HEK293 (cell line): ENCODE data around the gene TMEM259.

Experiments
- GLI4 ChIP-seq: fragments of 450-650 bp; formaldehyde crosslinking; IDR thresholded peaks from 2 replicates; pipeline ENCODE4 v1.5.1; 2016; ENCODE audit warnings: missing biosample characterization, missing genetic modification characterization
- KLF7 ChIP-seq: fragments of 450-650 bp; formaldehyde crosslinking; IDR thresholded peaks from 2 replicates; pipeline ENCODE4 v1.5.1; 2016; ENCODE audit warnings: missing biosample characterization, missing genetic modification characterization, borderline replicate concordance
- OSR2 ChIP-seq: fragments of 450-650 bp; formaldehyde crosslinking; IDR thresholded peaks from 2 replicates; pipeline ENCODE4 v1.5.1; 2016; ENCODE audit warnings: missing biosample characterization, missing genetic modification characterization
- PRDM2 ChIP-seq: fragments of 450-650 bp; formaldehyde crosslinking; IDR thresholded peaks from 2 replicates; pipeline ENCODE4 v1.5.1; 2016; ENCODE audit warnings: missing biosample characterization, missing genetic modification characterization, borderline replicate concordance
- REST ChIP-seq: fragments of 450-650 bp; formaldehyde crosslinking; IDR thresholded peaks from 2 replicates; pipeline ENCODE4 v1.5.1; 2016; ENCODE audit warnings: missing biosample characterization, missing genetic modification characterization
- TCF7L2 ChIP-seq: IDR thresholded peaks from 2 replicates; pipeline ENCODE4 v1.6.1; 2011; ENCODE audit warnings: low read depth, mild to moderate bottlenecking, inconsistent platforms, low read length, moderate library complexity, borderline replicate concordance
- ZBTB21 ChIP-seq: fragments of 450-650 bp; formaldehyde crosslinking; IDR thresholded peaks from 2 replicates; pipeline ENCODE4 v1.5.1; 2017; ENCODE audit warnings: missing biosample characterization, missing genetic modification characterization
- ZNF121 ChIP-seq: fragments of 450-650 bp; formaldehyde crosslinking; IDR thresholded peaks from 2 replicates; pipeline ENCODE4 v1.5.1; 2016; ENCODE audit warnings: missing biosample characterization, missing genetic modification characterization
- ZNF138 ChIP-seq: fragments of 450-650 bp; formaldehyde crosslinking; IDR thresholded peaks from 2 replicates; pipeline ENCODE4 v1.5.1; 2016; ENCODE audit warnings: missing biosample characterization, missing genetic modification characterization, borderline replicate concordance
- ZNF148 ChIP-seq: fragments of 450-650 bp; formaldehyde crosslinking; IDR thresholded peaks from 2 replicates; pipeline ENCODE4 v1.5.0; 2017; ENCODE audit warnings: missing biosample characterization, missing genetic modification characterization, borderline replicate concordance
- ZNF155 ChIP-seq: fragments of 450-650 bp; formaldehyde crosslinking; IDR thresholded peaks from 2 replicates; pipeline ENCODE4 v1.5.1; 2016; ENCODE audit warnings: missing biosample characterization, missing genetic modification characterization
- ZNF2 ChIP-seq: fragments of 450-650 bp; formaldehyde crosslinking; IDR thresholded peaks from 2 replicates; pipeline ENCODE4 v1.5.1; 2016; ENCODE audit warnings: missing biosample characterization, missing genetic modification characterization
- ZNF223 ChIP-seq: fragments of 450-650 bp; formaldehyde crosslinking; IDR thresholded peaks from 2 replicates; pipeline ENCODE4 v1.5.1; 2016; ENCODE audit warnings: missing biosample characterization, missing genetic modification characterization
- ZNF23 ChIP-seq: fragments of 450-650 bp; formaldehyde crosslinking; IDR thresholded peaks from 2 replicates; pipeline ENCODE4 v1.5.1; 2016; ENCODE audit warnings: missing biosample characterization, missing genetic modification characterization, borderline replicate concordance
- ZNF311 ChIP-seq: fragments of 450-650 bp; formaldehyde crosslinking; IDR thresholded peaks from 2 replicates; pipeline ENCODE4 v1.5.1; 2017; ENCODE audit warnings: missing biosample characterization, missing genetic modification characterization, borderline replicate concordance
- ZNF394 ChIP-seq: fragments of 450-650 bp; formaldehyde crosslinking; IDR thresholded peaks from 2 replicates; pipeline ENCODE4 v1.5.1; 2016; ENCODE audit warnings: missing biosample characterization, missing genetic modification characterization, mild to moderate bottlenecking, moderate library complexity, borderline replicate concordance
- ZNF426 ChIP-seq: fragments of 450-650 bp; formaldehyde crosslinking; IDR thresholded peaks from 2 replicates; pipeline ENCODE4 v1.5.1; 2017; ENCODE audit warnings: missing biosample characterization, missing genetic modification characterization, mild to moderate bottlenecking, inconsistent platforms, moderate library complexity
- ZNF449 ChIP-seq: fragments of 450-650 bp; formaldehyde crosslinking; IDR thresholded peaks from 2 replicates; pipeline ENCODE4 v1.5.1; 2017; ENCODE audit warnings: missing biosample characterization, mild to moderate bottlenecking, missing genetic modification characterization, moderate library complexity
- ZNF544 ChIP-seq: fragments of 450-650 bp; formaldehyde crosslinking; IDR thresholded peaks from 2 replicates; pipeline ENCODE4 v1.5.0; 2017; ENCODE audit warnings: missing biosample characterization, missing genetic modification characterization
- ZNF624 ChIP-seq: fragments of 450-650 bp; formaldehyde crosslinking; IDR thresholded peaks from 2 replicates; pipeline ENCODE4 v1.5.1; 2017; ENCODE audit warnings: missing biosample characterization, missing genetic modification characterization
- ZNF707 ChIP-seq: fragments of 450-650 bp; formaldehyde crosslinking; IDR thresholded peaks from 2 replicates; pipeline ENCODE4 v1.5.1; 2016; ENCODE audit warnings: missing biosample characterization, missing genetic modification characterization
- ZNF747 ChIP-seq: fragments of 450-650 bp; formaldehyde crosslinking; IDR thresholded peaks from 2 replicates; pipeline ENCODE4 v1.5.1; 2016; ENCODE audit warnings: missing biosample characterization, missing genetic modification characterization
- ZSCAN18 ChIP-seq: fragments of 450-650 bp; formaldehyde crosslinking; IDR thresholded peaks from 2 replicates; pipeline ENCODE4 v1.5.1; 2016; ENCODE audit warnings: missing biosample characterization, missing genetic modification characterization
- ZSCAN23 ChIP-seq: fragments of 450-650 bp; formaldehyde crosslinking; IDR thresholded peaks from 2 replicates; pipeline ENCODE4 v1.5.1; 2016; ENCODE audit warnings: missing biosample characterization, missing genetic modification characterization

Gene TMEM259

GRCh38 chr19:1028062-1028926 lies 7.4 kb upstream of the TMEM259 start (continued):
- no peak for TF ChIP-seq PRDM2
- TF ChIP-seq REST (tag by site-specific recombination) = no peak
- TF ChIP-seq ZNF707 (tag by site-specific recombination) = no peak
- TF ChIP-seq ZNF2 = no peak
- no peak for TF ChIP-seq ZNF148 (tag by site-specific recombination)
- no peak for TF ChIP-seq KLF7 (tag by site-specific recombination)
- no peak for TF ChIP-seq ZNF624
- TF ChIP-seq ZNF311 (tag by site-specific recombination) = no peak
- no peak for TF ChIP-seq GLI4
- no peak for TF ChIP-seq ZNF747 (tag by site-specific recombination)
- no peak for TF ChIP-seq ZSCAN18 (tag by site-specific recombination)
- TF ChIP-seq ZSCAN23 (tag by site-specific recombination) = no peak
- peak; percentile 52; the same call in 1 of the 2 replicates for TF ChIP-seq OSR2 (tag by site-specific recombination)
- no peak for TF ChIP-seq ZNF449 (tag by site-specific recombination)
- TF ChIP-seq ZNF138 (tag by site-specific recombination) = no peak
- 0 out of 2 replicates have a peak, but pooled peaks have one; percentile 36 for TF ChIP-seq ZNF394
- TF ChIP-seq ZNF121 (tag by site-specific recombination) = no peak
- TF ChIP-seq ZNF155 (tag by site-specific recombination) = no peak
- TF ChIP-seq TCF7L2 = 0 out of 2 replicates have a peak, but pooled peaks have one; percentile 43
- no peak for TF ChIP-seq ZNF544 (tag by site-specific recombination)
- no peak for TF ChIP-seq ZNF23
- TF ChIP-seq ZNF223 (tag by site-specific recombination) = no peak
- no peak for TF ChIP-seq ZNF426 (tag by site-specific recombination)
- no peak for TF ChIP-seq ZBTB21 (tag by site-specific recombination)
